ENCODE data around the gene CD6.

Gene CD6, protein sequence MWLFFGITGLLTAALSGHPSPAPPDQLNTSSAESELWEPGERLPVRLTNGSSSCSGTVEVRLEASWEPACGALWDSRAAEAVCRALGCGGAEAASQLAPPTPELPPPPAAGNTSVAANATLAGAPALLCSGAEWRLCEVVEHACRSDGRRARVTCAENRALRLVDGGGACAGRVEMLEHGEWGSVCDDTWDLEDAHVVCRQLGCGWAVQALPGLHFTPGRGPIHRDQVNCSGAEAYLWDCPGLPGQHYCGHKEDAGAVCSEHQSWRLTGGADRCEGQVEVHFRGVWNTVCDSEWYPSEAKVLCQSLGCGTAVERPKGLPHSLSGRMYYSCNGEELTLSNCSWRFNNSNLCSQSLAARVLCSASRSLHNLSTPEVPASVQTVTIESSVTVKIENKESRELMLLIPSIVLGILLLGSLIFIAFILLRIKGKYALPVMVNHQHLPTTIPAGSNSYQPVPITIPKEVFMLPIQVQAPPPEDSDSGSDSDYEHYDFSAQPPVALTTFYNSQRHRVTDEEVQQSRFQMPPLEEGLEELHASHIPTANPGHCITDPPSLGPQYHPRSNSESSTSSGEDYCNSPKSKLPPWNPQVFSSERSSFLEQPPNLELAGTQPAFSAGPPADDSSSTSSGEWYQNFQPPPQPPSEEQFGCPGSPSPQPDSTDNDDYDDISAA

DNA sequence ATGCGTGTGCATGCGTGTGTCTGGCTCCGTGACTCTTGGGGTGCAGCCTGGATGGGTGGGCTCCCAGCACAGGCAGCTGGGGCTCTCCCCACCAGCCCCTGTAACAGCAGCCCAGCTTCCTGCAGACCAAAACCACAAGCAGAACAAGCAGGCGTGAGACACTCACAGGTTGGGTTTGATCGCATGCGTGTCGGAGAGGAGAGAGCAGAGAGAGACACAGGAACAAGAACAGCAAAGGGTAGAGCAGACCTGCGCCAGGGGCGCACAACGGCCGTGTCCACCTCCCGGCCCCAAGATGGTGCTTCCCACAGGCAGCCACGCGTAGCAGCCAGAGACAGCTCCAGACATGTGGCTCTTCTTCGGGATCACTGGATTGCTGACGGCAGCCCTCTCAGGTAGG, at the start of gene CD6:
Gene CD6, plus strand, starts transcription at position 161 of the 400 bp plus-strand sequence. Its CDS starts 186 bp downstream, at position 347.
- no peak for DNase-seq

DNA sequence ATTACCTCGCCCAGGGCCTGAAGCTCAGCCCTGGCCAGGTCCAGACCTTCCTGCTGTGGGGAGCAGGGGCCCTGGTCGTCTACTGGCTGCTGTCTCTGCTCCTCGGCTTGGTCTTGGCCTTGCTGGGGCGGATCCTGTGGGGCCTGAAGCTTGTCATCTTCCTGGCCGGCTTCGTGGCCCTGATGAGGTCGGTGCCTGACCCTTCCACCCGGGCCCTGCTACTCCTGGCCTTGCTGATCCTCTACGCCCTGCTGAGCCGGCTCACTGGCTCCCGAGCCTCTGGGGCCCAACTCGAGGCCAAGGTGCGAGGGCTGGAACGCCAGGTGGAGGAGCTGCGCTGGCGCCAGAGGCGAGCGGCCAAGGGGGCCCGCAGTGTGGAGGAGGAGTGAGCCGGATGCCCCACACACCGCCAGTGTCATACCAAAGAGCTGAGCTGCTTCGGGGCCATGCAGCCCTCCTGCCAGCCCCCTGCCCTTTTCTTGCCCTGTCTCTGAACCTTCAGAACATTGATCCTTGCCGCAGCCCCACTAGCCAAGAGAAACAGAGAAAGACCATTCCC, 49.6 kb upstream of the CD6 start:
- DNase-seq = no peak

DNA sequence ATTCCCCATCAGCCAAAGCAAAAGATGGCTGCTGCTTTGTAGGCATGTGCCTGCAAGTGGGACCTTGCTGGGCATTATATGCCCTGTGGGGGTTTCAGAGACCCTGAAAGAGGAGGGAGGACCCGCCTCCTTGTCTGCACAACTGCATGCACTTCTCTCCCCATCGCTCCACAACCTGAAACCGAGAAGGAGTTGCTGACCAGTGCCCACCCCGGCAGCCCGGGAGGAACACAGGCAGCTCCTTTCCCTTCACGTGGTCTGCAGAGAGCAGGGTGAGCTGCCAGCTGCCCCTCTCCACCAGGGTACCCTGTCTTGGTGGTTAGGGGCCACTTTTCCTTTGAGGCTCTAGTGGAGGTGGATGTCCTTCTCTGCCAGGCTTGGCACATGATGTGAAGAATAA, 48.6 kb upstream of the CD6 start:
- DNase-seq = no peak

DNA sequence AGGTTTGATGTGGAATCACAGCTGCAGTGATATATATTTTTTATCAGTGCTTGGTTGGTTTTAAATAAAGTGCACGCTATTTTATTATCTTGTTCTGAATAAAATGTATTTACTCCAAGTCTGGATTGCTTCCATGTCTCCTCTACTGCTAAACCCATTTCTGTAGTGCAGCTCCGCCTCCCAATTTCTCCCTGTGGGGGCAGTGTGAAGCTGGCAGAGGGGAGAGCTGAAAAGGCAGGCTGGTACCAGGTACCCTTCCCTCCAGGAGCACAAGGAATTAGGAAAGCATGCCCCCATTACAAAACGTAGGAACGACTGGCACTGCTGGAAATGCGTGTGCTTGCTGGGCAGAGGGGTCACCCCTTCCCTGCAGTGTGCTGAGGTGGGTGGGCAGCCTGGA, 48.2 kb upstream of the CD6 start:
- DNase-seq = no peak

DNA sequence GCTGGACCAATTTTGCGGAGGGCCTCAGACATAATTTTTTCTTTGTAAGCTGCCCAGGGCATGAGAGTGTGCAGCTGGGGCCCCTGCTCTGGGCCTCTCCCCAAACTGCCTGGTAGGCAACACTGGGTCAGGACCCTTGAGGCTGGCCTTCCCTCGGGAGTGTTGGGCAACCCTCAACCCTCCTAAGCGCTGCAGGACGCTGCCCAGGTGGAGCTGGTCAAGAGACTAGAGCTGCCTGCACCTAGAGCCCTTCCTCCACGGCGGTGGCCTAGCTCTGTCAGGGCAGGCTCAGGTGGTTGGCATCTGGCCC, 47.7 kb upstream of the CD6 start:
- DNase-seq = no peak

DNA sequence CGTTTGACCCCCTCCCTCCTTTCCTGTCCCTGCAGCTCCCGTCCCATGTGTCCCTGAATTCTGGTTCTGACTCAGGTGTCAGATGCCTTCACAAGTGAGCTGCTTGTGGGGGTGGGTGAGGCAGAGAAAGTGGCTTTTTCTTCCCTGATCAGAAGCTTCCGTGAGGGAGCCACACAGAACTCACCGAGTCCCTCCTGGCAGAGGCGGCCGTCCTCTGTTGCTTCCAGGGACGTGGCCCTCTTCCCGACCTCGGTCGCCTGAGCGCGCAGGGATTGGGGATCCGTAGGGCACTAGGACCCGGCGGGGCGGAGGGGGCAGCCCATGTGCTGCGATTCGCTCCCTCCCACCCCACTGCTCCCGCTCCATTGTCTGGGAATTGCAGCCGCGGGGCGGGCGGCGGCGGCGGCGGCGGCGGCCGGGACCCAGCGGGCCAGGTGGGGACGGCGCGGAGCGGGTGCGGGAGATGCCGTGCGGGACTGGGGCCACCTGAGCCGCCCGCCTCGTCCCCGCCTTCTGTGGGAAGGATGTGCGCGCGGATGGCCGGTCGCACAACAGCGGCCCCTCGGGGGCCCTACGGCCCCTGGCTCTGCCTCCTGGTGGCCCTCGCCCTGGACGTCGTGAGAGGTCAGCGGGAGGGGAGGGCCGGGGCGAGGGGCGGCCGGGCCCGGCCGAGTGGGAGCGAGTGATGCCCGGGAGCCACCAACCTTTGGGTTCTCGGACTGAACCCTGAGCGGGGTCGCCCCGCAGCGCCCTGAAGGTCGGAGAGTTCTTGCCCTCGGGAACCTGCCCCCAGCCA, 47.2 kb upstream of the CD6 start, which contains the start of gene TMEM132A:
Gene TMEM132A, plus strand, starts transcription at position 351 of the 796 bp plus-strand sequence. Its CDS starts 174 bp downstream, at position 525.
- DNase-seq = no peak

DNA sequence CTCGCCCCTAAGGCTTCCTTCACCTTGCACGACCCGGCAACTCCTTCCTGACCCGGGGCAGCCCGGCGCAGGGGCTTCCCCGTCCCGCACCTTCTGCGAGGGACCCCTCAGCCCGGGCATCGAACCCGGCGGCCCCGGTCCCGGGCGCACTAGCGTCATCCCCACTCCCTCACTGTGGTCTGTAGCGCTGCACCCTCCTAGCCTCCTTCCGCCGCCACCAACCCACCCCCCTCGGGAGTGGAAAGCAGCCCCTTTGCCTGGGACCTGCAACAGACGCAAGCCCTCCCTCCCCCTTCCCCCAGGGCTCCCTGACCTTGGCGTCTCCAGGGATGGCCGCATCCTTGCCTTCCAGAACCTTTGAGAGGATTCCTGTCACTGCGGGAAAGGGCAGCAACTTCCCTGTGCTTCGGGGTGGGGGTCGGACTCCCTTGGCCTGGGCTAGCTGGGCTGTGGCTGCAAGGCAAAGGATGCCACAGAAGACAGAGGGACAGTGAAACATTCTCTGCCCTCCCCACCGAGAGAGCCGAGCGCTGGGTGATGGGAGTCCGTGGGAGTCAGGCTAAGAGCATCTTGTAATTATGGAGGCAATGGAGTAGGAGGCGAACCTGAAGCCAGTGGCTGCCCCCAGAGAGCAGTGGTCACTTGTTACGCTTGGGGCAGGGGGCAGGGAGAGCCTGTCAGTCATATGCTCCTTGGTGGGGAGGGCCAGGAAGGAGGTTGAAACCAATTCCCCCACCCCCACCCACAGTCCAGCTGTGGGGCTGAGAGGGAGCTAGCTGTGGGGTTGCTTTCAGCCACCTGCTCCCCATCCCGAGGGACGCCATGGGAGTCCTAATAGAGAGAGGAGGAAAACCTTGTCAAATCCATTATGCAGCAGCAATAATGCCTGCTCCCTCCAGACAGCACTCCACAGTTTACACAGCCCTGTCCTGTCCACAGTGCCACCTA, 46.3 kb upstream of the CD6 start:
- no peak for DNase-seq

DNA sequence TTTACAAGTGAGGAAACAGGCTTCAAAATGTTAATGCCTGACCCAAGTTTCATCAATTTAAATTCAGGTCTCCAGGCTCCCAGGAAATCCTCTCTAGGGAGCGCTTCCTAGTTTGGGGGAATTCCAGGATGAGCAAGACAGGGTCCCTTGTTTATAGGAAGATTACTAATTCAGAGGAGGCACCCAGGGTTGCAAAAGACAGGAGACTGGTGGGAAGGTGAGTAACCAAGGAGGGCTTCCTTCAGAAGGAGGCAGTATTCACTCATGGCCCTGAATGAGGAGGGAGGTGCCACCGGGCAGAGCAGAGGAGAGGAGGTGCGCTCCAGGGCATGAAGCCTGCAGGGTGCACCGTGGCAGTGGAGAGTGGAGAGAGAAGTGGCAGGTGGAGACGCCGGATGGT, 45.6 kb upstream of the CD6 start:
- DNase-seq = no peak

DNA sequence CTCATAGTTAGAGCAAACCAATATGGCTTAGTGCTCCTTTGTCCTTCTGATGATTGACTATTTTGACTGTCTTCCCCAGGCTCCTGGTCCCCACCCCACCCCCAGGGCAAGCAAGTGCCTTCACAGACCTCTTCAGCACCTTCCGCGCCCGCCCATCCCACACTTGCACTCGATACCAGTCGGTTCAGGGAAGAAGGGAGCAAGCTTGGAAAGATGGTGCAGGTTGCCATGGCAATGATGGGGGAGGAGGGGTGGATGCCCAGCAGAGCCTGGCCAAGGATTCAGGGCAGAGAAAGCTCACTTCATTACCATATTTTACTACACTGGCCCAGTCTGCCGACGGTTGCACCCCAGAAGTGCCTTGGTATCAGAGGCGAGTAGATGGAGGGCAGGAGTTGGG, 45.0 kb upstream of the CD6 start:
- no peak for DNase-seq

DNA sequence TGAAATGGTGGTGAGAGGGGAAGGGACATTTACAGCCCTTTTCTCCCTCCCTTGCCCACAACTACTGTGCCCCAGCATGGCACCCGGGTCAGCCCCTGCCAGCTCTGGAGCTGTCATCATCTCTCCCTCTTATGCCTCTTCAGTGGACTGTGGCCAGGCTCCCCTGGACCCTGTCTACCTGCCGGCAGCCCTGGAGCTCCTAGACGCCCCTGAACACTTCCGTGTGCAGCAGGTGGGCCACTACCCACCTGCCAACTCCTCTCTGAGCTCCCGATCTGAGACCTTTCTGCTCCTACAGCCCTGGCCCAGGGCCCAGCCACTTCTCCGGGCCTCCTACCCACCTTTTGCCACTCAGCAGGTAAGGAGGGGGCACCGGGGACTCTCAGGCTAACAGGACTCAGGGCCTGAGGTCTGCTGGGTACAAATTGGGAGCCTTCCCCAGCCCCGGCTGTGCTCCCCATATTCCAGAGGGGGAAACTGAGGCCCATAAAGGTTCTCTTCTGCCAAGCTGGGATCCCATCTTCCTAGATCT, 44.4 kb upstream of the CD6 start:
- DNase-seq = no peak

DNA sequence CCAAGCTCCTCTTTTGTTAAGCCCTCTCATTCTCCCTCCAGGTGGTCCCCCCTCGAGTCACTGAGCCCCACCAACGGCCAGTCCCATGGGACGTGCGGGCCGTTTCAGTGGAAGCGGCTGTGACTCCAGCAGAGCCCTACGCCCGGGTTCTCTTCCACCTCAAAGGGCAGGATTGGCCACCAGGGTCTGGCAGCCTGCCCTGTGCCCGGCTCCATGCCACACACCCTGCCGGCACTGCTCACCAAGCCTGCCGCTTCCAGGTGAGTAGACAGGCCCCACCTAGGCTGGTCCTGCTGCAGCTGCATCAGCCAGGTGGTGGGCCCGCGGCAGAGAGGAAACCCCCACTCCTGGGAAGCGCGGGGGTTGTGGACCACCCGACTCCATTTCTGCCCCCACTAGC, 43.9 kb upstream of the CD6 start:
- no peak for DNase-seq

DNA sequence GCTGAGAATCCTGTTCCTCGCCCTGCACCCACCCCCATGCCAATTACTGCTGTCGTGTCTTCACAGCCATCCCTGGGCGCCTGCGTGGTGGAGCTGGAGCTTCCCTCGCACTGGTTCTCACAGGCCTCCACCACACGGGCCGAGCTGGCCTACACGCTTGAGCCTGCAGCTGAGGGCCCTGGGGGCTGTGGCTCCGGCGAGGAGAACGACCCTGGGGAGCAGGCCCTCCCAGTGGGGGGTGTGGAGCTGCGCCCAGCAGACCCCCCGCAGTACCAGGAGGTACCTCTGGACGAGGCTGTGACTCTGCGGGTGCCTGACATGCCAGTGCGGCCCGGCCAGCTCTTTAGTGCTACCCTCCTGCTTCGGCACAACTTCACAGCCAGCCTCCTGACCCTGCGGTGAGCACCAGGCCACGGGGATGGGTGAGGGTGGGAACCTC, 42.9 kb upstream of the CD6 start:
- DNase-seq = no peak

DNA sequence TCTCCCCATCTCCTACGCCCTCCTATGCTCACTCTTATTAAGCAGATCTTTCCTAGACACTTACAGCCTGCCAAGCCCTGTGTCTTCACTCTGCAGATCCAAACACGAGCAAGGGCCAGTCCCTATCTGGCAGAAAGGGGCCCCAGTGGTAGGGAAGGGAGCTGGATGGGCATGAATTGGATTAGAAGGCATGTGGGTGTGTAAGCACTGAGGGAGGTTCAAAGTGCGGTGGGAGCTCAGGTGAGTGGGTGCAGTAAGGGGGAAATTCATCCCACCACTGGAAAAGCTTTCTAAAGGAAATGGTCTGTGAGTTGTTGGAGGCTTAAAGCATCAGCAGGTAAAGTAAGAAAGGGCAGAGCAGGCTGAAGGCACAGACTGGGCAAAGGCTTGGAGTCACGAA, 41.7 kb upstream of the CD6 start:
- no peak for DNase-seq

DNA sequence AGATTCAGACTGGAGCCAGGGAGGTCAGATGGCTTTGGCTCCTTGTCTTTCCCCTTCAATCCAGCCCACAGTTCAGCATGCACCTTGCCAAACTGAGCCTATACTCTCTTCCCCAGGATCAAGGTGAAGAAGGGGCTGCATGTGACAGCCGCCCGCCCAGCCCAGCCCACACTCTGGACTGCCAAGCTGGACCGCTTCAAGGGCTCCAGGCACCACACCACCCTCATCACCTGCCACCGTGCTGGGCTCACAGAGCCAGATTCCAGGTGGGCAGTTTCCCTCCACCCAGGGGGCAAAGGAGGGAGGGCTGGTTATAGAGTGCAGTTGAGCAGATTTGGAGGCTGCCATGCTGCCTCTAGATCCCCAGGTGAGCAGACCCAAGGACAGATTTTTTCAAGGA, 41.1 kb upstream of the CD6 start:
- DNase-seq = no peak

DNA sequence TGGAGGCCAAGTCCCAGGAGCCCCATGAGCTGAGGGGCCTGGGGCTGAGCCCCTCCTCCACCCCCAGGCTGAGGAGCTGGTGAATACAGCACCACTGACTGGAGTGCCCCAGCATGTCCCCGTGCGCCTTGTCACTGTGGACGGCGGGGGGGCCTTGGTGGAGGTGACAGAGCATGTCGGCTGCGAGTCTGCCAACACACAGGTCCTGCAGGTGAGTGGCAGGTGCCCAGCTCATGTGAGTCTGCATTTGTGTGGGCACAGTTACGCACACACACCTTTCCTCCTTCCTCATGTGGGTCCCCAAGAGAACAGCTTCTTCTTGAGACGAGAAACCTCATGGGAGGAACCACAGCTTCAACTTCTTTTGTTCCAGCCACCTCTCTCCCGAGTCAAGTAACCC, 39.6 kb upstream of the CD6 start:
- DNase-seq = no peak

DNA sequence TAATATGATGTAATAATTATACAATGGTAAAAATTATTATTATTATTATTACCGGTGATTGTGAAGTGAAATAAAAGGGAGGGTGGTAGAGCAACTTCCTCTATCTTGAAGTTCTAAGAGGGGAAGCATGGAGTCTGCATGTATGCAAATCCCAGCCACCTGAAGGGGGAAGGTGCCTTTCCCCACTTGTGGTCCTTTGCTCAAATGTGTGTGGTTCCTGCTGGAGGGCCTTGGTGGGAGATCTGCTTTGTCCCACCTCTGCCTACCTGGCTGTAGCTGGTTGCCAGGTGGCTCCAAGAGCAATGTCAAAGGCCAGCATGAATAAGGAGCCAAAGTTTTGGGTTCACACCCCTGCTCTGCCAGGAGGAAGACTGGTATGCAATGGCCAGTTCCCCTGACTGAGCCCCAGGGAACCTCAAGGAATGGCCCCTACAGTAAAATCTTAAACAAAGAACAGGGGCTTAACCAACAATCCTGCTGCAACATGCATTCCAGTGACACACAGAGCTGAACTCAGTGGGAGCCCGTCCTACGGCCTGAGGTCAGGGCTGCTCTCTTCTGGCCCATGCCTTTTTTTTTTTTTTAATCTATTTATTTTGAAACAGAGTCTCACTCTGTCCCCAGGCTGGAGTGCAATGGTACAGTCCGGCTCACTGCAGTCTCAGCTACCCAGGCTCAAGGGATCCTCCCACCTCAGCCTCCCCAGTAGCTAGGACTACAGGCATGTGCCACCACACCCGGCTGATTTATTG, 38.7 kb upstream of the CD6 start:
- no peak for DNase-seq

DNA sequence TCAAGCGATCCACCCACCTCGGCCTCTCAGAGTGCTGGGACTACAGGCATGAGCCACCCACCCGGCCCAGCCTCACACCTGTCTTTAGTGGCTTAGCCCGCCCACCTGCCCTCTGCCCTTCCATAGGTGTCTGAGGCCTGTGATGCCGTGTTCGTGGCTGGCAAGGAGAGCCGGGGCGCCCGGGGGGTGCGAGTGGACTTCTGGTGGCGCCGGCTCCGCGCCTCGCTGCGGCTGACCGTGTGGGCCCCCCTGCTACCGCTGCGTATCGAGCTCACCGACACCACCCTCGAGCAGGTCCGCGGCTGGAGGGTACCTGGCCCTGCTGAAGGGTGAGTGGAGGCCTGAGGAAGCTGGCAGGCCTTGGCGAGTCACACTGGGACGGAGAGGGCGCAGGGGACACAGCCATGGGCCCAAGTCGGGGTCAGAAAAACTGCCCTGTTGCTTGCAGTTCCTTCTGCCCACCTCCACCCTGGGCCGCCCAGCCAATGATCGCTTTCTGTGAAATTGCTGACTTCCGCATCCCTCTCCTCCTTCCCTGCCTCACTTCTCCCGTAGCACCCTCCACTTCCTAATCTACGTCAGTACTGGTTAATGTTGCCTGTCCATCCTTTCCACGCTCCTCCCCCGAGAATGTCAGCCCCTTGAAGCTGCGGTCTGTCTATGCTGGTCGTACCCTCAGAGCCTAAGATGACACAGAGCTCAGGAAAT, 37.9 kb upstream of the CD6 start:
- no peak for DNase-seq

DNA sequence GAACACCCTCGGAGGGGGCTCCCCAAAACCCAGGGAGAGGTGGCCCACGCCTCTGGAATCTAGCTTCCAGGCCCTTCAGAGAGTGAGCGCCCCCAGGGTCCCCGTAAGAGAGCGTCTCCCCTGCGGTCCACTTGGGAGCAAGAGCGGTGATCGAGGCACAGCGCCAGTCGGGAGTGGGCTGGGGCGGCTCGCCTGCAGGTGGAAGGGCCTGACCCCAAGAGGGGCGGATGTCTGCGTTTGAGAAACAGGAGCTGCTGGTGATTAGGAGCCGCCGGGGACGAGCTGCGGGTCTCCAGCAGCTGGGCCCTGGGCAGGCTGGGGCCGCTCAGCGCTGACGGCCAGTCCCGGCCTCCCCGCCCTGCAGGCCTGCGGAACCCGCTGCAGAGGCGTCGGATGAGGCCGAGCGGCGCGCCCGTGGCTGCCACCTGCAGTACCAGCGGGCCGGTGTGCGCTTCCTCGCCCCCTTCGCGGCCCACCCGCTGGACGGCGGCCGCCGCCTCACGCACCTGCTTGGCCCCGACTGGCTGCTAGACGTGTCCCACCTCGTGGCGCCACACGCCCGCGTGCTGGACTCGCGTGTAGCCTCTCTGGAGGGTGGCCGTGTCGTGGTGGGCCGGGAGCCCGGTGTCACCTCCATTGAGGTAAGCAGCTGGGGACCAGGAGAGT, 37.2 kb upstream of the CD6 start:
- DNase-seq = no peak

DNA sequence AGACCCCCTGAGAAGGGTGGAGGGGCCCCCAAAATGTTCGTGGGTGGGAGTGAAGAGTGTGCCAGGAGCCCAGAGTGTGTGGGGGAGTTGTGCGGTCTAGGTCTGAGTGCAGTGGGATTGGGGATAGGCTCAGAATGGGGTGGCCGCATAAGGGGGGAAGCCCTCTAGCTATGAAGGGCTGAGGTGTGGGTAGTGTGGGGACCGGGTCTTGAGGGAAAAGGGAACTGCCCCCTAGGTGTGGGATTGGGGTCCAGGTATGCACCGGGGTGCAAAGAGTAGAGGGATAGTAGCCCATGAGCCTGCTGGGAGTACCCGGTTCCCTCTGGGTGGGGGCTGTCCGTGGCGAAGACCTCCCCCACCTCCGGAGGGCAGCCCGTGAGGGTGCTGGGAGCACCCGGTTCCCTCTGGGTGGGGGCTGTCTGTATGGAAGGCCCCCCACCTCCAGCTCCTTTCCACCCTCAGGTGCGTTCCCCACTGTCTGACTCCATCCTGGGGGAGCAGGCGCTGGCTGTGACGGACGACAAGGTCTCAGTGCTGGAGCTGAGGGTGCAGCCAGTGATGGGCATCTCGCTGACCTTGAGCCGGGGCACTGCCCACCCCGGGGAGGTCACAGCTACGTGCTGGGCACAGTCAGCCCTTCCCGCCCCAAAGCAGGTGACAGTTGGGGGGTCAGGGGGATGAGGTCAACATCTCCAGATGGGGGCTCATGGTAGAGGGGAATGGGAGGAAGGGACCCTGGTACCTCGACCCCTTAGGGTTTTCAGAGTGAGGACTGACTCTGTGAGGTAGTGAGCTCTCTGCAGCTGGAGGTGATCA, 36.5 kb upstream of the CD6 start:
- no peak for DNase-seq
